ENCODE results near the gene RIMS4. TPM values are rescaled to one million over a fixed set of nuclear protein-coding genes. Genes with fewer than 3 reads are reported as not detected.
A peak's percentile ranks its signal among the peaks of the same experiment; 100 is the strongest.

Gene RIMS4
- total RNA-seq, 2 experiments from 2014 or later, result not detected

DNA sequence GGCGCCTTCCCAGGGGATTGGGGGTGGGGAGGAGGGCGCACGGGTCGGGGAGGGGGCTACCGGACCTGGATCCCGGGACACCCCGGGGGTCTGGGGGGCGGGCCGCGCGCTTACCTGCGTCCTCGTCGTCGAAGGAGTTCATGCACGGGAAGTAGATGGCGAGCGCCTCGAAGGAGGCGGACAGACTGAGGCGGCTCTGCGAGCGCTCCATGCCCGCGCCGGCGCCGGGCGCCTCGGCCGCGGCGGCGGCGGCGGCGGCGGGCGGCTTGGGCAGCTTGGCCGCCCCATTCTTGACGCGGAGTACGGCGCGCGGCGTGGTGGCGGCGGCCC, 320 bp downstream of the RIMS4 start:
- DNase-seq, result no peak
- CTCF ChIA-PET, result no interaction called here
- Mint-ChIP-seq H3K9me3 (no peaks in the 10 kb centered on the region), H3K4me3 (no peak overlapping the region), H3K27ac (no peak overlapping the region), H3K27me3 (peaks cover 69% of the 10 kb centered on the region), H3K4me1 (ENCODE audit: low read depth) (peaks cover 7% of the 10 kb centered on the region), H3K36me3 (ENCODE audit: low read depth) (no peaks in the 10 kb centered on the region)
- no peaks in the 10 kb centered on the region for H3K36me3 ChIP-seq (ENCODE audit: insufficient read depth, low read length)
- H3K9me3 ChIP-seq (ENCODE audit: control insufficient read depth in 1 of 2, insufficient read depth in 1 of 2, low read length in 2 of 2), result peaks cover 6 to 15% of the 10 kb centered on the region in 2 experiments
- peaks cover 57 to 68% of the 10 kb centered on the region in 2 experiments for H3K27me3 ChIP-seq (ENCODE audit: control insufficient read depth in 1 of 2, insufficient read depth in 2 of 2, low read length in 2 of 2)
- POLR2A ChIA-PET, result no interaction called here
- H3K27ac ChIP-seq (ENCODE audit: low read depth in 1 of 2, low read length in 2 of 2), result no peak overlapping the region
- intact Hi-C loops (cut with DNase I, micrococcal nuclease), result no loop called here
- peaks cover 5% of the 10 kb centered on the region for H3K4me1 ChIP-seq (ENCODE audit: insufficient read depth, low read length)
- TF ChIP-seq CTCF (IDR thresholded peaks at IDR 0.05), result no peak
- ATAC-seq (ENCODE audit: poor library complexity), result no peak
- no peak overlapping the region for H3K4me3 ChIP-seq (ENCODE audit: low read length)

DNA sequence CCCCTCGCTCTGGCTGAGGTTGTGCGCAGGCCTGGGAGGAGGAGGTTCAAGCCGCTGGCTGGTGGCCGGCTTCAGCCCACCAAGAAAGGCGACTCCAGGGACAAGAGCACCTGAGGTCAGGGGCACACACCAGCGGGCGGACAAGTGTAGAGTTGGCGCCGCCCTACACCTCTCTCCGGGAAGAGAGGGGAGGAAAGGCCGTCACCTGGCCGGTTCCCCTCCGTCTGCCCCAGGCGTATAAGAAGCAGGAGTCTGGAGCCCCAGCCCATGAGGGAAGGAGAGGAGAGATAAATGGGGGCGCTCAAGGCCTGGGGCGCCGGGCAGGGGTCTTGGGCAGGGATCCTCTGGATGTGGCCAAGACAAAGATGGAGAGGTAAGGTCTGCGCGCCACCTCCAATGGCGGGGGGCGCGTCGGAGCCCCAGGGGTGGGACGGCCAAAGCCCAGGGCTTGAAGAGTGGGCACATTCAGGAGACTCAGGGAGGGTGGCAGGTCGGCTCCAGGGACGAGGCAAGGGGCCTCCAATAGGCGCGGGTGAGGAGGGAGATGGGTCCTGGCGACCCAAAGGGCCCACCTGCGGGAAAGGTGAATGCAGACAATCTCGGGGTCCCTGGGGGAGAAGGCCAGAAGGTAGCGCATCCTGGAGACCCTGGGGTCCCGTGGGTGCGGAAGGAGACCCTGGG, 826 bp downstream of the RIMS4 start:
- ChIA-PET POLR2A (no interaction called here), CTCF (no interaction called here)
- H3K36me3 ChIP-seq (ENCODE audit: insufficient read depth, low read length), result no peaks in the 10 kb centered on the region
- Mint-ChIP-seq H3K9me3 (no peaks in the 10 kb centered on the region), H3K4me3 (peak overlapping the region; percentile 25), H3K27ac (no peak overlapping the region), H3K4me1 (ENCODE audit: low read depth) (peaks cover 7% of the 10 kb centered on the region), H3K36me3 (ENCODE audit: low read depth) (no peaks in the 10 kb centered on the region), H3K27me3 (peaks cover 74% of the 10 kb centered on the region)
- ATAC-seq (ENCODE audit: poor library complexity), result no peak
- peaks cover 6 to 15% of the 10 kb centered on the region in 2 experiments for H3K9me3 ChIP-seq (ENCODE audit: control insufficient read depth in 1 of 2, insufficient read depth in 1 of 2, low read length in 2 of 2)
- DNase-seq, result no peak
- H3K4me1 ChIP-seq (ENCODE audit: insufficient read depth, low read length), result peaks cover 5% of the 10 kb centered on the region
- peaks cover 62 to 68% of the 10 kb centered on the region in 2 experiments for H3K27me3 ChIP-seq (ENCODE audit: control insufficient read depth in 1 of 2, insufficient read depth in 2 of 2, low read length in 2 of 2)
- H3K4me3 ChIP-seq (ENCODE audit: low read length), result no peak overlapping the region
- no peak overlapping the region for H3K27ac ChIP-seq (ENCODE audit: low read depth in 1 of 2, low read length in 2 of 2)
- intact Hi-C loops (cut with DNase I, micrococcal nuclease), result no loop called here
- no peak for TF ChIP-seq CTCF (IDR thresholded peaks at IDR 0.05)

DNA sequence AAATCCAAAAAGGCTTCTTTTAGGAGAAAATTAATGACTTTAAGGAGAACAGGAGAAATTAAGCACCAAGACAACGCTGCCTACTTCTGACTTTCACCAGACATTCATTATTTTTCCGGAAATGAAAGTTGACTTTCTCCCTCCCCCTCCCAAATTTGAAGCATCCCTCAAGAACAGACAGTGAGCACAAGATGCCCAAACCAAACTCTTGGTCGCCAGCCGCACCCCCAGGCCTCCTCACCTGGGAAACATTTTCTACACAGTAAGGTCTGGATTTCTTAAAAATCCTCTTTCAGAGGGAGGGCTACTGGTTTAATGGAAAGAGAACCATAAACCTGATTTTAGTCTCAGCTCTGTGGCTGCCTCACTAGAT, 2.7 kb downstream of the RIMS4 start:
- TF ChIP-seq CTCF (IDR thresholded peaks at IDR 0.05), result no peak
- Histone ChIP-seq H3K4me3 (ENCODE audit: low read length) (no peak overlapping the region), H3K27me3 (ENCODE audit: control insufficient read depth in 1 of 2, insufficient read depth in 2 of 2, low read length in 2 of 2) (peaks cover 63 to 68% of the 10 kb centered on the region in 2 experiments), H3K9me3 (ENCODE audit: control insufficient read depth in 1 of 2, insufficient read depth in 1 of 2, low read length in 2 of 2) (peaks cover 6 to 15% of the 10 kb centered on the region in 2 experiments), H3K4me1 (ENCODE audit: insufficient read depth, low read length) (peaks cover 5% of the 10 kb centered on the region), H3K27ac (ENCODE audit: low read depth in 1 of 2, low read length in 2 of 2) (no peak overlapping the region), H3K36me3 (ENCODE audit: insufficient read depth, low read length) (no peaks in the 10 kb centered on the region)
- H3K36me3 Mint-ChIP-seq (ENCODE audit: low read depth), result no peaks in the 10 kb centered on the region
- no peak for ATAC-seq (ENCODE audit: poor library complexity)
- no peak overlapping the region for H3K4me3 Mint-ChIP-seq
- peaks cover 7% of the 10 kb centered on the region for H3K4me1 Mint-ChIP-seq (ENCODE audit: low read depth)
- intact Hi-C loops (cut with DNase I, micrococcal nuclease), result no loop called here
- ChIA-PET POLR2A (no interaction called here), CTCF (no interaction called here)
- no peak for DNase-seq
- peaks cover 83% of the 10 kb centered on the region for H3K27me3 Mint-ChIP-seq
- no peak overlapping the region for H3K27ac Mint-ChIP-seq
- no peaks in the 10 kb centered on the region for H3K9me3 Mint-ChIP-seq
